GM12875 (cell line): ENCODE results near the gene IL32.

ENCODE experiments used
- H3K4me3 ChIP-seq: one replicate; pipeline ENCODE4 v1.5.1; 2011; ENCODE audit warnings: low read depth, low read length, control low read depth
- CTCF ChIP-seq: IDR thresholded peaks from 2 replicates; pipeline ENCODE4 v1.5.1; 2011; ENCODE audit warnings: low read depth, mild to moderate bottlenecking, control low read depth, inconsistent platforms, low read length, moderate library complexity, borderline replicate concordance; ENCODE audit not compliant: insufficient read depth

Gene IL32

GRCh38 chr16:3112881-3113574 lies 47.6 kb downstream of the IL32 start:
- no peak for TF ChIP-seq CTCF
- peak overlapping the region; percentile 48 for H3K4me3 ChIP-seq

- H3K4me3 ChIP-seq, result no peak overlapping the region
- TF ChIP-seq CTCF, result no peak
Observed at GRCh38 chr16:3113765-3114479, 48.5 kb downstream of the IL32 start.

- TF ChIP-seq CTCF, result no peak
- H3K4me3 ChIP-seq, result no peak overlapping the region
Observed at GRCh38 chr16:3115003-3115402, 49.6 kb downstream of the IL32 start.

GRCh38 chr16:3115561-3115960 lies 50.1 kb downstream of the IL32 start:
- TF ChIP-seq CTCF, result peak; percentile 41
- H3K4me3 ChIP-seq, result no peak overlapping the region

GRCh38 chr16:3118204-3118790 lies 52.9 kb downstream of the IL32 start:
- no peak for TF ChIP-seq CTCF
- no peak overlapping the region for H3K4me3 ChIP-seq

- no peak for TF ChIP-seq CTCF
- H3K4me3 ChIP-seq, result no peak overlapping the region
Observed at GRCh38 chr16:3118846-3119245, 53.4 kb downstream of the IL32 start.
